ENCODE measurements around the gene MBD1.
A peak's percentile ranks its signal among the peaks of the same experiment; 100 is the strongest.
"Not testable (repeated sequence)": the region's sequence is repeated elsewhere in the genome, so short reads cannot be mapped to it uniquely, and the experiment has no call there.

MBD1 gene

DNA sequence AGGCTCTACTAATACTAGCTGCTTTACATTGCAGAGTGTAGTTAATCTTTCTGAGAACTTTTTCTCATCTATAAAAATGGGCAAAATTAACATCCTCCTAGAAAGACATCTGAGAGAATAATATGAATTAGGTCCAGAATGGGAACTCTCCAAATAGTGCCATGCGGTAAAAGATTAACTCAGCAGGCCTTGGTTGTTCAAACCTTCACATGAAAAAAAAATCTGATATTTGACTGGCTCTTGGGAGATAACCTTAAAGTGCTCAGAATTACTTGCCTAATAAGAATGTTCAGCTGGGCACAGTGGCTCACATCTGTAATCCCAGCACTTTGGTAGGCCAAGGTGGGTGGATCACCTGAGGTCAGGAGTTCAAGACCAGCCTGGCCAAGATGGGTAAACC, 11.7 kb upstream of the MBD1 start:
- DNase-seq (ENCODE audit: low read depth) = no peak

DNA sequence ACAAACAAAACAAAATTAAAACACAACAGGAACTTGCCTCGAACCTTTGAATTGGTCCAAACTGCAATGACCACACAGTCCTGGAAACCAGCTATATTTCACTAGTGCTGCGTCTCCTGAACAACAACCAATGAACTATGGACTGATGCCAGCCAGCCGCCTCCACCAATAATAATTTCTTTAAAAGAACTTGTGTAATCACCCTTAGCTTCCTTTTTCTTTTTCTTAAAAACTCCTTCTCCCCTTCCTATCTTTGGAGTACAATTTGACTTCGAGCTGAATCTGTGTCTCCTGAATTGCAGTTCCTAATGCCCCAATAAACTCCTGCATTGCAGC, 7.8 kb upstream of the MBD1 start:
- no peak for DNase-seq (ENCODE audit: low read depth)

GRCh38 chr18:50288348-50289107, 7.2 kb upstream of the MBD1 start:
- DNase-seq (ENCODE audit: low read depth) = not testable (repeated sequence)

- DNase-seq (ENCODE audit: low read depth) = peak; percentile 96
Observed at GRCh38 chr18:50287441-50288347, 6.4 kb upstream of the MBD1 start, which contains the start of gene CXXC1. CXXC1 (minus strand) TSS chr18:50287692; CDS start chr18:50287589, 103 bp downstream.

- DNase-seq (ENCODE audit: low read depth) = no peak
Observed at GRCh38 chr18:50287028-50287440, 5.7 kb upstream of the MBD1 start.

GRCh38 chr18:50286391-50287027, 5.2 kb upstream of the MBD1 start:
- no peak for DNase-seq (ENCODE audit: low read depth)

DNA sequence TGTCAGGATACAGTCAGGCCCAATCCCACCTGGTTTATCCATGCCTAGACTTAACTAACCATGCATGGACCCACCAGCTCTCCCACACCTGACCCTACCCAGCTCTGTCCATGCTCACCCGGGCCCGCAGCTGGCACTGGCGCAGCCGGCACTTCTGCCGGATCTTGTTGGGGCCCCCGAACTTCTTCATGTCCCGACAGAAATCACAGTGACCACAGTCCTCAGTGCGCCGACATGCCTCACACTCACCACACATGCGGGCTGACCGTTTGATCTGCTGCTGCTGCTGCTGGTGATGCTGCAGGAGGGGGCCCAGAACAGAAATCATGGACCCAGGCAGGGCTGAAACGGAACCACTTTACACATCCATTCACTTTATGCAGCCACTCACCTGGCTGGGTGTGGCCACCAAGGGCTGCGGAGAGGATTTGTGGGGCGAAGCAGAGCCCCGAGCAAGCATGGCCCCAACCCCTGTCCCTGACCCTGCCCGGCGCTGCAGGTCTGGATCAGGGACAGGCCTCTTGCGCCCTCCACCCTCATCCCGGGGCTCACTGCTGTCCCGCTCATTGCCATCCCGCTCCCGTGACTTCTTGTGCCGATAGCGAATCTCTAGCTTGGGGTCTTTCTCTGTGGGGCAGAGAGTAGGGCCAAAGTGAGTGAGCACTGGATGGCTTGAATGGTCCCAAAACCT, 4.5 kb upstream of the MBD1 start:
- DNase-seq (ENCODE audit: low read depth) = no peak

DNA sequence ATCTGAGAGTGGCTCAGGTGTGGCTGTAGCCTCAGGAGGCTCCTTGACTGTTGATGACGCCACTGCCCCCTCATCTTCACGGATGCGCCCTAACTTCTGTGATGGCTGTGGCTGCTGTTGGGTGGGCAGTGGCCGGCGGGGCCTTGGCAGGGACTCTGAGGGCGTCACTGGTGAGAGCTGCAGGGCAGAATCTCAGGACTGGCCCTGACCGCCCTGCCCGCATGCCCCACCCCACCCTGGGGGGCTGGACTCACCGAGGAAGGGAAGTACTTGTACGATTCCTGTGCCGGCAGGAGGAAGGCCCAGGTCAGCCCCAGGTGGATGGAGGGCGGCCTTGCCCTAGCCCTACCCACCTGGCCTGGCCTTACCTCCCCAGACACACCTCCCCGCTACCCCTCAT, 3.7 kb upstream of the MBD1 start:
- DNase-seq (ENCODE audit: low read depth) = no peak

GRCh38 chr18:50284255-50284885, 3.0 kb upstream of the MBD1 start:
- DNase-seq (ENCODE audit: low read depth) = no peak

GRCh38 chr18:50283469-50284209, 2.3 kb upstream of the MBD1 start:
- DNase-seq (ENCODE audit: low read depth) = no peak

- DNase-seq (ENCODE audit: low read depth) = no peak
Observed at GRCh38 chr18:50282521-50283335, 1.4 kb upstream of the MBD1 start.

GRCh38 chr18:50281972-50282520, 723 bp upstream of the MBD1 start:
- no peak for DNase-seq (ENCODE audit: low read depth)

DNA sequence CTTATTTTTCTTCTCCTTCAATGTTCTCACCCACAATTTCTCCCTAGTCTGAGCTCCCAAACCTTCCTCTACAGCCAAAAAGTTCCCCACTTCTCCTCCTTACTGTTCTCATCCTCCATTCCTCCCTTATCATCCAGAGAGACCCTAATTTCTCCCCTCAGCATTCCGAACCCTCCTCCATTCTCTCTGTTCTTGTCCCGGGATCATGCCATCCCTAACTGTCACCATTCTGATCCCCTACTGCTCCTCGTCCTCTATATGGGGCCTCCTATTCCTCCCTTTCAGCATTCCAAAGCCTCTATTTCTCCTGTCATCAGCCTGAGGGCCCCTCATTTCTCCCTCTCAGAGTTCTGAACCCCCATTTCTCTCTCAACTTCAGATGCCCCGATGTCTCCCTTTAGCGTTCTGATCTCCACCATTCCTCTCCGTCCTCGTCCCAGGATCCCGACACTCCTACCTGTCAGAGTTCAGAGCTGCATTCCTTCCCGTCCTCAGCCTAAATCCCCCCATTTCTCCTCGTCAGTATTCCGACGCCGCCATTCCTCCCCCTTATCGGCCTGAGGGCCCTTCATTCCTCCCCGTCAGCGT, 522 bp downstream of the MBD1 start:
- DNase-seq (ENCODE audit: low read depth) = no peak

- DNase-seq (ENCODE audit: low read depth) = no peak
Observed at GRCh38 chr18:50279752-50280151, 1.6 kb downstream of the MBD1 start.

DNA sequence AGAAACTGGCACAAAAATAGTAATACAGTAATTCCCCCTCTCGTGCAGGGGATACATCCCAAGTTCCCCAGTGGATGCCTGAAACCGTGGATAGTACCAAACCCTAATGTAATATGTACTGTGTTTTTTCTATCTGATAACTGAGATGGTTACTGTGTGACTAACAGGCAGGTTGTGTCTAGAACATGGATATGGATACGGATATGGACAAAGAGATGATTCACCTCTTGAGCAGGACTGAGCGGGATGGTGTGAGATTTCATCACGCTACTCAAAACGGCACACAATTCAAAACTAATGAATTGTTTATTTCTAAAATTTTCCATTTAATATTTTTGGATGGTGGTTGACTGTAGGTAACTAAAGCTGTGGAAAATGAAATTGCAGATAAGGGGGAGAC, 3.4 kb downstream of the MBD1 start:
- no peak for DNase-seq (ENCODE audit: low read depth)

DNA sequence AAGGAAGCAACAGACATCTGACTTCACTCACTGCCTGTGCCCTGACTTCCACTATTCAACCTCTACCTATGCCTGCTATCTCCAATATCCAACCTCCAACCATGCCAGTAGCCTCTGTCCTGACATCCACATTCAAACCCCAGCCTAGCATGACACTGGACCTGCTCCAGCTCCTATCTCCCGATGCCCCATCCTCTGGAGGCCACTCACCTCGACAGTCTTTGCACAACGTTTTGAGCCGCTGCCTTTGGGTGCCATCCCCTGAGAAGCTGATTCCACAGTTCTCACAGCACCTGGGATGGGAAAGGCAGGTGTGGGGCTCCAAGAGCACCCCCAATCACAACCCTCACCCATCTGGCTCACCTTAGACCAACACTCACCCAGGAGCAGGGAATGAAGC, 4.9 kb downstream of the MBD1 start:
- no peak for DNase-seq (ENCODE audit: low read depth)

- no peak for DNase-seq (ENCODE audit: low read depth)
Observed at GRCh38 chr18:50275503-50276036, 5.8 kb downstream of the MBD1 start.

DNA sequence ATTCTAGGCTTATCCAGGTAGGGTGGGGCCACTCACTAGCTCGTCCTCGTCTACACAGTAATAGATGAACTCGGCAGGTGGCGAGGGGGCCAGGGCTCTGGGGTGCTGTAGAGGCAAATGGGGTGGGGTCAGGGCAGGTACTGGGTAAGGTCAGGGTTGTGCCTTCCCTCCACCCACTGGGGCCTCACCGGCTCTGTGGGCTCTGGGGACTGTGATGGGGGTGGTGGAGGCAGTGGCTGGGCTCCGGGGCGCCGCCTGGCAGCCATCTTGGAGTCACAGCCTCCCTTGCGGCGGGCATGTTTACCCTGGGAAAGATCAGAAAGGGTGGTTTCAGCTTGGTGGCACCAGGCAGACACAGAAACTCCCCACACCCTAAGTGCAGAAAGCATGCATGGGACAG, 6.4 kb downstream of the MBD1 start:
- no peak for DNase-seq (ENCODE audit: low read depth)

GRCh38 chr18:50274044-50274442, 7.3 kb downstream of the MBD1 start:
- DNase-seq (ENCODE audit: low read depth) = no peak

All from CMK (cell line).